CD14-positive monocyte (primary cell): ENCODE results near the gene TNFRSF11A. TPM values are rescaled to one million over a fixed set of nuclear protein-coding genes. Genes with fewer than 3 reads are reported as not detected.

ENCODE experiments used
- DNase-seq, 3 donors: peaks; one replicate each; pipeline ENCODE4 v3.0.0-alpha.2; 2011 to 2022
- H2AFZ ChIP-seq: 2 replicates; pipeline ENCODE4 v1.6.0; 2012; ENCODE audit warnings: mild to moderate bottlenecking, low read depth, low read length, inconsistent platforms; ENCODE audit not compliant: insufficient read depth, poor library complexity, severe bottlenecking
- H3K27ac ChIP-seq, 2 donors: 1 replicate in 1 of 2; 2 replicates in 1 of 2; pipeline ENCODE4 v1.5.1; 2012 to 2013; ENCODE audit warnings: low read length in 2 of 2, control low read depth in 1 of 2, inconsistent platforms in 1 of 2, low read depth in 1 of 2, mild to moderate bottlenecking in 1 of 2
- H3K27me3 ChIP-seq, 2 donors: one replicate each; pipeline versions ENCODE4 v1.6.0 to v1.6.1; 2011 to 2013; ENCODE audit warnings: low read length in 2 of 2; ENCODE audit not compliant: control insufficient read depth in 2 of 2, insufficient read depth in 2 of 2
- H3K36me3 ChIP-seq, 2 donors: replicated peaks in 1 of 2; 1 replicate in 1 of 2; 2 replicates in 1 of 2; pipeline versions ENCODE4 v1.5.1 to v1.6.1; 2012 to 2013; ENCODE audit warnings: low read length in 2 of 2, control low read depth in 1 of 2, inconsistent platforms in 1 of 2, mild to moderate bottlenecking in 1 of 2; ENCODE audit not compliant: insufficient read depth in 2 of 2, control insufficient read depth in 1 of 2
- H3K4me1 ChIP-seq, 2 donors: 1 replicate in 1 of 2; 2 replicates in 1 of 2; pipeline versions ENCODE4 v1.5.1 to v1.6.1; 2012 to 2013; ENCODE audit warnings: low read length in 2 of 2, control low read depth in 1 of 2, inconsistent platforms in 1 of 2, mild to moderate bottlenecking in 1 of 2, moderate library complexity in 1 of 2; ENCODE audit not compliant: insufficient read depth in 2 of 2, control insufficient read depth in 1 of 2
- H3K4me2 ChIP-seq: replicated peaks from 2 replicates; pipeline ENCODE3; 2012; ENCODE audit warnings: low read length, moderate library complexity, mild to moderate bottlenecking; ENCODE audit not compliant: poor library complexity, severe bottlenecking; ENCODE audit errors: extremely low read depth
- H3K4me3 ChIP-seq, 3 experiments: fragments of 200-600 bp in 1 of 3; sonication (generic) in 1 of 3; replicated peaks in 1 of 3; 1 replicate in 2 of 3; 2 replicates in 1 of 3; pipeline ENCODE4 v1.5.1; 2011 to 2013; ENCODE audit warnings: low read length in 3 of 3, mild to moderate bottlenecking in 3 of 3, control low read depth in 2 of 3, low read depth in 2 of 3, inconsistent platforms in 1 of 3, moderate library complexity in 1 of 3
- H3K79me2 ChIP-seq: 2 replicates; pipeline ENCODE4 v1.6.0; 2012; ENCODE audit warnings: mild to moderate bottlenecking, control low read depth, inconsistent platforms, low read length, moderate library complexity; ENCODE audit not compliant: insufficient read depth
- H3K9ac ChIP-seq: 2 replicates; pipeline ENCODE4 v1.6.0; 2017; ENCODE audit warnings: low read length, mild to moderate bottlenecking; ENCODE audit not compliant: insufficient read depth, poor library complexity, severe bottlenecking
- H3K9me3 ChIP-seq, 2 donors: replicated peaks in 1 of 2; 1 replicate in 1 of 2; 2 replicates in 1 of 2; pipeline versions ENCODE4 v1.5.1 to v1.6.1; 2012 to 2013; ENCODE audit warnings: low read length in 2 of 2, control low read depth in 1 of 2; ENCODE audit not compliant: control insufficient read depth in 1 of 2, insufficient read depth in 1 of 2
- H4K20me1 ChIP-seq: 2 replicates; pipeline ENCODE4 v1.6.0; 2012; ENCODE audit warnings: mild to moderate bottlenecking, low read length, control low read depth, moderate library complexity; ENCODE audit not compliant: insufficient read depth
- H3K27ac Mint-ChIP-seq, 7 donors: one replicate each; pipeline ENCODE4 v1.8.0; 2020; ENCODE audit warnings: mild to moderate bottlenecking in 7 of 7, mixed read lengths in 7 of 7, moderate library complexity in 6 of 7, inconsistent platforms in 2 of 7
- H3K27me3 Mint-ChIP-seq, 3 donors: one replicate each; pipeline ENCODE4 v1.8.0; 2021 to 2022; ENCODE audit warnings: low read depth in 3 of 3, mild to moderate bottlenecking in 3 of 3, mixed read lengths in 3 of 3, moderate library complexity in 3 of 3, inconsistent platforms in 1 of 3
- H3K36me3 Mint-ChIP-seq, 2 donors: one replicate each; pipeline ENCODE4 v1.8.0; 2020; ENCODE audit warnings: mixed read lengths in 2 of 2, inconsistent platforms in 1 of 2, mild to moderate bottlenecking in 1 of 2
- H3K4me1 Mint-ChIP-seq: one replicate; pipeline ENCODE4 v1.8.0; 2020; ENCODE audit warnings: mild to moderate bottlenecking, mixed read lengths
- H3K4me3 Mint-ChIP-seq, 2 donors: one replicate each; pipeline ENCODE4 v1.8.0; 2020; ENCODE audit warnings: mild to moderate bottlenecking in 2 of 2, mixed read lengths in 2 of 2, moderate library complexity in 1 of 2
- H3K9me3 Mint-ChIP-seq, 7 donors: one replicate each; pipeline ENCODE4 v1.8.0; 2020 to 2022; ENCODE audit warnings: mixed read lengths in 7 of 7, mild to moderate bottlenecking in 6 of 7, moderate library complexity in 6 of 7, inconsistent platforms in 2 of 7
- WGBS: methylation state at CpG from one replicate; pipeline ENCODE4 v1.1.5; 2013; ENCODE audit warnings: missing lambda C conversion rate; ENCODE audit not compliant: insufficient coverage; 5-methylcytosine and 5-hydroxymethylcytosine counted together
- intact Hi-C, 2 donors: fragments of 100-400 bp; cut with micrococcal nuclease; formaldehyde crosslinking; loops; one replicate each; pipeline versions ENCODE4 v1.15.0 to v1.15.1; 2023
- polyA plus RNA-seq, 3 donors: library from polyadenylated mRNA; depleted of rRNA in 1 of 3; unstranded in 2 of 3; stranded (reverse) in 1 of 3; fragments of 300-500 nt in 2 of 3; fragments of >200 nt in 1 of 3; fragmentation: Illumina TruSeq in 2 of 3; gene quantifications; 1 replicate in 2 of 3; 2 replicates in 1 of 3; pipeline ENCODE4 v1.2.3, GENCODE V29; 2012 to 2021
- TF ChIP-seq, protein P1 (sequence below): fragments of 200-600 bp; IDR thresholded peaks from one replicate; pipeline ENCODE4 v1.8.0; 2022; ENCODE audit warnings: antibody characterized with exemption, mild to moderate bottlenecking

The TNFRSF11A gene
- polyA plus RNA-seq, 3 donors: 0.05 to 0.67 (median 0.24) TPM

DNA sequence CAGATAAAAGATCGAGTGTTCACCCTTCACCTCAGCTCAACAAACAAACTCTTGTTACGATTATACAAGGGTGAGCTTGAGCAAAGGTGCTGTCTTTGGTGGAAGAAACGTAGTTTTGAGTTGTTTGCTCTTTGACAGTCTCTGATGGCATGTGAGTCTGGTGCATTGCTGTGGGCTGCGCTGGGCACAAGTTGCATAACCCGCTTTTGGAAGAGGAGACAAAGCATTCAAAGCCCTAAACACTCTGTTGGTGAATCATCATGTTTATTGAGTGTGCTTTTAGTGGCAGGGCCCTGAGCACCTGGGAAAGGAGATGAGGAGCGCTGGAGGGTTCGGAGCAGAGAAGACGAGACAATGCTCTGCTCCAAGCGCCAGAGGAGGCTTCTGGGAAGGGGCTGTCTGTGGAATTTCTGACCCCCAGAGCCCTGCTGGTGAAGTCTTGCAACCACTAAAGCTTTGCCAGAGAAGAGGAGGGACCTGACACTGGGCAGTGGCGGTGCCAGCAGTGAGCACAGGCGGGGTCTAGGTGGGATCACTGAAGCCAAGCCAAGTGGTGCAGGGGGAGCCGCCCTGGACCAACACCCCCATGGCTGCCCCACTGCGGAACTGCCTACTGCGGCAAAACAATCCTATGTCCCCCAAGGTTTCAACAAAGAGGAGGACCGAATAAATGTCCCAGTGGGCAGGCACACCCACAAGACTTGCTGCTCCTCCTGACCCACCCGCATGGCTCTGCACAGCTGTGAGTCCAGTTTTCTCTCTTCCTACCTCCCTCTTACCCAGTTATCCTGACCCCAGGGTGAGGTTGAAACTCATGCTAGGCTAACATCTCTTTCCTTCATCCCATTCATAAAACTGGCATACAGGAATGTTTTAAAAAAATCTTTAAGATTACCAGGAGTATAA lies 64.0 kb downstream of the TNFRSF11A start:
- no peak overlapping the region for H3K27ac Mint-ChIP-seq
- H3K36me3 Mint-ChIP-seq: no peaks in the 10 kb centered on the region
- Histone ChIP-seq H3K9ac (no peak overlapping the region), H4K20me1 (no peaks in the 10 kb centered on the region), H3K9me3 (no peaks in the 10 kb centered on the region), H2AFZ (no peak overlapping the region), H3K4me2 (no peak overlapping the region), H3K27me3 (no peaks in the 10 kb centered on the region), H3K36me3 (no peaks in the 10 kb centered on the region), H3K27ac (no peak overlapping the region), H3K4me3 (no peak overlapping the region), H3K4me1 (peaks cover 0 to 6% of the 10 kb centered on the region in 2 donors), H3K79me2 (no peaks in the 10 kb centered on the region)
- H3K9me3 Mint-ChIP-seq: peaks cover 0 to 3% (median 2%) of the 10 kb centered on the region in 7 donors
- H3K4me1 Mint-ChIP-seq: peaks cover 13% of the 10 kb centered on the region
- intact Hi-C loops: no loop called here
- DNase-seq: no peak
- 94% methylated on average over 10 of the region's 16 CpGs for WGBS
- peaks cover 0 to 3% (median 2%) of the 10 kb centered on the region in 3 donors for H3K27me3 Mint-ChIP-seq
- no peak overlapping the region for H3K4me3 Mint-ChIP-seq
- TF ChIP-seq, protein P1, sequence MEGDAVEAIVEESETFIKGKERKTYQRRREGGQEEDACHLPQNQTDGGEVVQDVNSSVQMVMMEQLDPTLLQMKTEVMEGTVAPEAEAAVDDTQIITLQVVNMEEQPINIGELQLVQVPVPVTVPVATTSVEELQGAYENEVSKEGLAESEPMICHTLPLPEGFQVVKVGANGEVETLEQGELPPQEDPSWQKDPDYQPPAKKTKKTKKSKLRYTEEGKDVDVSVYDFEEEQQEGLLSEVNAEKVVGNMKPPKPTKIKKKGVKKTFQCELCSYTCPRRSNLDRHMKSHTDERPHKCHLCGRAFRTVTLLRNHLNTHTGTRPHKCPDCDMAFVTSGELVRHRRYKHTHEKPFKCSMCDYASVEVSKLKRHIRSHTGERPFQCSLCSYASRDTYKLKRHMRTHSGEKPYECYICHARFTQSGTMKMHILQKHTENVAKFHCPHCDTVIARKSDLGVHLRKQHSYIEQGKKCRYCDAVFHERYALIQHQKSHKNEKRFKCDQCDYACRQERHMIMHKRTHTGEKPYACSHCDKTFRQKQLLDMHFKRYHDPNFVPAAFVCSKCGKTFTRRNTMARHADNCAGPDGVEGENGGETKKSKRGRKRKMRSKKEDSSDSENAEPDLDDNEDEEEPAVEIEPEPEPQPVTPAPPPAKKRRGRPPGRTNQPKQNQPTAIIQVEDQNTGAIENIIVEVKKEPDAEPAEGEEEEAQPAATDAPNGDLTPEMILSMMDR: no peak

DNA sequence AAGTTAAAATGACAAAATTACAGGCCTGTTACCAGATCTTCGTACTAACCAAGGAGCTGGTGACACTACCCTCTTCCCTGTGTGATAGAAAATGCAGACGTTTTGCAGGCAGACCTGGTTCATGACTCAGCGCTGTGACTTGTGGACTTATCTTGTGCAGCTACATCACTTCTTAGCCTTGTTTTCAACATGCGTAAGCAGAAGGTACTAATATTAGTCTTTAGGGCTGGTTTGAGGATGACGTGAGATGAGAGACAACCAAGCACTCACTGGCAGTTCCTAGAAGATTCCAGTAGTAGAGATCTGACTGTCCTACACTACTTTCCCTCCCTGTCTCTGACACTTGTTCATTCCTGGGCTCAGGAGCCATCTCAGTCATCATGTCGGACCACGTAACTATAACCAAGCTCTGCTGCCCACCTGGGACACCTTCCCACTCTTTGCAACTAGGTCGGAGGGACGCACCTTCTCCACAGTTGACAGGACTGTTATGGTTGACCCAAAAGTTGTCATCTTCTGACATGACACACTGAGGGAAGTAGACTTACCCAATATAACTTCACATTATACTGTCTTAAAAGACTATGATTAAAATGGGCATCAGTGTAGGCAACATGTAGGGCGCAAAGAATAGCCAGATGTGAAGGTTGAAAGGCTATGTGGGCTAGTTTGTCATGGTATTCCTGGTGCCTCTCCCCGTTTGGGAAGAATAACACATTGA lies 64.8 kb downstream of the TNFRSF11A start:
- Histone ChIP-seq H3K4me3 (no peak overlapping the region), H3K9ac (no peak overlapping the region), H3K27ac (no peak overlapping the region), H3K27me3 (no peaks in the 10 kb centered on the region), H3K4me2 (no peak overlapping the region), H3K79me2 (no peaks in the 10 kb centered on the region), H3K9me3 (no peaks in the 10 kb centered on the region), H3K4me1 (peaks cover 0 to 6% of the 10 kb centered on the region in 2 donors), H3K36me3 (no peaks in the 10 kb centered on the region), H4K20me1 (no peaks in the 10 kb centered on the region), H2AFZ (no peak overlapping the region)
- H3K4me3 Mint-ChIP-seq: no peak overlapping the region
- TF ChIP-seq, protein P1: no peak
- peaks cover 1 to 3% (median 2%) of the 10 kb centered on the region in 3 donors for H3K27me3 Mint-ChIP-seq
- no peak for DNase-seq
- 100% methylated on average over 4 of the region's 11 CpGs for WGBS
- intact Hi-C loops: no loop called here
- H3K4me1 Mint-ChIP-seq: peaks cover 13% of the 10 kb centered on the region
- peaks cover 0 to 3% (median 0%) of the 10 kb centered on the region in 7 donors for H3K9me3 Mint-ChIP-seq
- no peaks in the 10 kb centered on the region for H3K36me3 Mint-ChIP-seq
- no peak overlapping the region for H3K27ac Mint-ChIP-seq
